Sigmoid colon (tissue), 7 donors: ENCODE results near the gene KLK10. TPM values are rescaled to one million over a fixed set of nuclear protein-coding genes. Genes with fewer than 3 reads are reported as not detected.
A peak's percentile ranks its signal among the peaks of the same experiment; 100 is the strongest.

Experiments
- DNase-seq: peaks from one replicate; pipeline ENCODE4 v3.0.0-alpha.2; 2019
- H3K27ac ChIP-seq, 4 donors: fragments of 200-600 bp; sonication (generic); one replicate each; pipeline ENCODE4 v1.5.1; 2016 to 2019; ENCODE audit warnings: mild to moderate bottlenecking in 1 of 4
- H3K27me3 ChIP-seq, 3 donors: fragments of 200-600 bp; sonication (generic); one replicate each; pipeline ENCODE4 v1.5.1; 2019; ENCODE audit warnings: mild to moderate bottlenecking in 1 of 3
- H3K36me3 ChIP-seq, 4 donors: fragments of 200-600 bp; sonication (generic); one replicate each; pipeline ENCODE4 v1.5.1; 2016 to 2019
- H3K4me1 ChIP-seq, 4 donors: fragments of 200-600 bp; sonication (generic); one replicate each; pipeline ENCODE4 v1.5.1; 2017 to 2019
- H3K4me3 ChIP-seq, 4 donors: fragments of 200-600 bp; sonication (generic); one replicate each; pipeline ENCODE4 v1.5.1; 2017 to 2019; ENCODE audit warnings: mild to moderate bottlenecking in 2 of 4, moderate library complexity in 1 of 4
- H3K9me3 ChIP-seq, 4 donors: fragments of 200-600 bp in 3 of 4; sonication (generic) in 3 of 4; one replicate each; pipeline versions ENCODE4 v1.5.1 to v1.6.1; 2013 to 2019
- CTCF ChIP-seq, 4 experiments: fragments of 450-650 bp in 3 of 4; fragments of 200-600 bp in 1 of 4; IDR thresholded peaks; one replicate each; pipeline ENCODE4 v1.5.1; 2016 to 2019; ENCODE audit warnings: antibody characterized with exemption in 4 of 4, mild to moderate bottlenecking in 3 of 4, moderate library complexity in 2 of 4
- EP300 ChIP-seq, 4 donors: sonication (generic); formaldehyde crosslinking; IDR thresholded peaks; one replicate each; pipeline ENCODE4 v1.6.1; 2017; ENCODE audit warnings: antibody characterized with exemption in 4 of 4
- POLR2A ChIP-seq, 2 donors: fragments of 450-650 bp; IDR thresholded peaks; one replicate each; pipeline ENCODE4 v1.6.1; 2016; ENCODE audit warnings: antibody characterized with exemption in 2 of 2, mild to moderate bottlenecking in 2 of 2, moderate library complexity in 2 of 2
- POLR2AphosphoS5 ChIP-seq, 4 donors: sonication (generic); formaldehyde crosslinking; IDR thresholded peaks; one replicate each; pipeline ENCODE4 v1.6.1; 2017; ENCODE audit warnings: antibody characterized with exemption in 4 of 4
- WGBS, 2 donors: extraction: QIAGEN DNeasy Blood & Tissue Kit; methylation state at CpG; one replicate each; pipeline ENCODE4 v1.1.7; 2013; 5-methylcytosine and 5-hydroxymethylcytosine counted together
- intact Hi-C: fragments of 100-400 bp; cut with DNase I; formaldehyde crosslinking; loops from one replicate; pipeline ENCODE4 v1.15.1; 2023
- polyA plus RNA-seq, 3 donors: library from polyadenylated mRNA; stranded (reverse); fragments of 200-250 nt; gene quantifications; one replicate each; pipeline ENCODE4 v1.2.3, GENCODE V29; 2013
- total RNA-seq, 4 donors: library from RNA; depleted of rRNA; stranded (reverse); fragments of >200 nt; gene quantifications; one replicate each; pipeline ENCODE4 v1.1.0, GENCODE V29; 2016
- donor health status: healthy with polysubstance abuse.
- donor health status: Bipolar disorder and iron deficiency.
- donor health status: healthy.

Gene KLK10
- total and polyA plus RNA-seq, 7 donors: 0.60 to 2.5 (median 0.69) TPM; not detected in 2

- TF ChIP-seq EP300 (IDR thresholded peaks at IDR 0.05) (no peak), POLR2A (IDR thresholded peaks at IDR 0.05) (no peak), POLR2AphosphoS5 (IDR thresholded peaks at IDR 0.05) (no peak), CTCF (IDR thresholded peaks at IDR 0.05) (no peak)
- peak; percentile 37 for DNase-seq
- H3K27me3 ChIP-seq: peaks cover 5 to 48% (median 7%) of the 10 kb centered on the region in 3 donors
- H3K4me1 ChIP-seq: no peaks in the 10 kb centered on the region
- no peak overlapping the region for H3K4me3 ChIP-seq
- 64 to 71% methylated on average over 11 of the region's 11 CpGs for WGBS, 2 donors
- H3K27ac ChIP-seq: no peak overlapping the region
- H3K9me3 ChIP-seq: no peaks in the 10 kb centered on the region
- intact Hi-C loops: no loop called here
- H3K36me3 ChIP-seq: no peaks in the 10 kb centered on the region
Observed at GRCh38 chr19:50981587-50982146, 37.8 kb downstream of the KLK10 start.

DNA sequence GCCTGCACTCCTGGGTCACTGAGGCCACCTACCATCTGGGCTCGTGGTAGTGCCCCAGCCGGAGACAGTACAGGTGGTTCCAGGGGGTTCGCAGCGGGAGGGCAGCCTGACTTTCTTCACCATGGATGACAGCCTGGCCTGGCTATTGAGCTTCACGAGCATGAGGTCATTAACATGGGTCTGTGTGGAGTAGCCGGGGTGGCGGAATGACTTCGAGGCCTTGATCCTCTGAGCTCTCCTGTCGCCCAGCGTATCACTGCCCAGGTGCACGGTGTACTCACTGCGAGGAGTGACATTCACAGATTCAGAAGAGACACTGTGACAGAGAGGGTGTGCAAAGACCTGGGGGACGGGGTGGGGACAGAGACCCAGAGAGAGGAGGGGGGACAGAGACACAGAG is 39.3 kb downstream of the KLK10 start:
- peak; percentile 45 for DNase-seq
- Histone ChIP-seq H3K27me3 (peaks cover 5 to 55% (median 13%) of the 10 kb centered on the region in 3 donors), H3K36me3 (no peaks in the 10 kb centered on the region), H3K27ac (no peak overlapping the region), H3K4me3 (no peak overlapping the region), H3K4me1 (no peaks in the 10 kb centered on the region), H3K9me3 (no peaks in the 10 kb centered on the region)
- intact Hi-C loops: no loop called here
- WGBS, 2 donors: 59 to 60% methylated on average over 13 of the region's 13 CpGs
- TF ChIP-seq EP300 (IDR thresholded peaks at IDR 0.05) (no peak), POLR2AphosphoS5 (IDR thresholded peaks at IDR 0.05) (no peak), POLR2A (IDR thresholded peaks at IDR 0.05) (no peak)

DNA sequence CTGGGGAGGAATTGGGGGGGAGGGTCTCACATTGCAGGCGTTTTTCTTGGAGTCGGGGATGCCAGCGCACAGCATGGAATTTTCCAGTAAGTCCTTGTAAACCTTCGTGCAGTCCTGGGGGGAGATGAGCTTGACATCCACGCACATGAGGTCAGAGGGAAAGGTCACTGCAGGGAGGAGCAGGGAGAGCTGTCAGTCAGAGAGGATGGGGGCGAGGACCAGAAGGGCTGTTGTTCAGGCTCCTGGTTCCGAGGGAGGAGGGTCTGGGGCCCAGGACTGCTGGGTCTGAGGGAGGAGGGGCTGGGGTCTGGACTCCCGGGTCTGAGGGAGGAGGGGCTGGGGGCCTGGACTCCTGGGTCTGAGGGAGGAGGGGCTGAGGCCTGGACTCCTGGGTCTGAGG is 39.8 kb downstream of the KLK10 start:
- H3K4me3 ChIP-seq: no peak overlapping the region
- peak; percentile 35 for DNase-seq
- H3K36me3 ChIP-seq: no peaks in the 10 kb centered on the region
- 38 to 42% methylated on average over 8 of the region's 8 CpGs for WGBS, 2 donors
- TF ChIP-seq POLR2A (IDR thresholded peaks at IDR 0.05): no peak
- TF ChIP-seq EP300 (IDR thresholded peaks at IDR 0.05): no peak
- TF ChIP-seq POLR2AphosphoS5 (IDR thresholded peaks at IDR 0.05): no peak
- TF ChIP-seq CTCF (IDR thresholded peaks at IDR 0.05): no peak
- no peaks in the 10 kb centered on the region for H3K4me1 ChIP-seq
- intact Hi-C loops: no loop called here
- H3K27ac ChIP-seq: no peak overlapping the region
- H3K9me3 ChIP-seq: no peaks in the 10 kb centered on the region
- H3K27me3 ChIP-seq: peaks cover 5 to 55% (median 13%) of the 10 kb centered on the region in 3 donors

GRCh38 chr19:50978772-50979390 is 40.6 kb downstream of the KLK10 start:
- no peak overlapping the region for H3K4me3 ChIP-seq
- peaks cover 4 to 54% (median 13%) of the 10 kb centered on the region in 3 donors for H3K27me3 ChIP-seq
- 57 to 71% methylated on average over 5 of the region's 5 CpGs for WGBS, 2 donors
- no peaks in the 10 kb centered on the region for H3K36me3 ChIP-seq
- peak; percentile 9 for DNase-seq
- no peak overlapping the region for H3K27ac ChIP-seq
- H3K4me1 ChIP-seq: no peaks in the 10 kb centered on the region
- intact Hi-C loops: no loop called here
- H3K9me3 ChIP-seq: no peaks in the 10 kb centered on the region
- no peak for TF ChIP-seq POLR2AphosphoS5 (IDR thresholded peaks at IDR 0.05)
- no peak for TF ChIP-seq POLR2A (IDR thresholded peaks at IDR 0.05)
- TF ChIP-seq EP300 (IDR thresholded peaks at IDR 0.05): no peak
- TF ChIP-seq CTCF (IDR thresholded peaks at IDR 0.05): no peak

DNA sequence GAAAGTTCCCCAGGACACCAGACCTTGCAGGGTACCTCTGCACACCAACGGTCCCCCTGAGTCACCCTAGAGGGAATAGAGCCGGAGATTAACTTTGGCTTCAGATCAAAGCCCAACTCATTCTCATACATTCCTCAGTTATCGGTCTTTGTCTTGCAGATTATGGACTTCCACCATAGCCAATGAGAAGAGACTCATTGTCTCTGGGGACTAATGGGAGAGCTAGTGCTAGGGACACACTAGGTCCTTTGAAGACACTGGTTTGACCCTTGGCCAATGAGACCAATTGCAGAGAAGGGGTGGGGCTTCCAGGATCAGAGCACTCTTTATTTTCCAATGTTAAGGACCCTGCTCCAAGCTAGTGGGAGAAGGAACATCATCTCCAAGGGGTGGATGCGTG is 41.9 kb downstream of the KLK10 start:
- H3K27me3 ChIP-seq: peaks cover 0 to 55% (median 14%) of the 10 kb centered on the region in 3 donors
- intact Hi-C loops: no loop called here
- TF ChIP-seq EP300 (IDR thresholded peaks at IDR 0.05) (no peak), POLR2A (IDR thresholded peaks at IDR 0.05) (no peak), POLR2AphosphoS5 (IDR thresholded peaks at IDR 0.05) (no peak), CTCF (IDR thresholded peaks at IDR 0.05) (no peak)
- H3K4me3 ChIP-seq: no peak overlapping the region
- peak; percentile 28 for DNase-seq
- no peaks in the 10 kb centered on the region for H3K4me1 ChIP-seq
- 81% methylated on average over 4 of the region's 4 CpGs for WGBS, 2 donors
- no peaks in the 10 kb centered on the region for H3K36me3 ChIP-seq
- no peaks in the 10 kb centered on the region for H3K9me3 ChIP-seq
- H3K27ac ChIP-seq: no peak overlapping the region
